Cardiac fibroblast (primary cell): ENCODE measurements around the gene CTSC.
"Not testable (repeated sequence)": the region's sequence is repeated elsewhere in the genome, so short reads cannot be mapped to it uniquely, and the experiment has no call there.

Experiments
- DNase-seq, 2 donors: peaks; one replicate each; pipeline versions ENCODE4 v3.0.0 to v3.0.0-alpha.2; 2010; ENCODE audit warnings: low read depth in 2 of 2
- H3K4me3 ChIP-seq, 2 donors: replicated peaks in 1 of 2; 1 replicate in 1 of 2; 2 replicates in 1 of 2; pipeline ENCODE4 v1.5.1; 2011; ENCODE audit warnings: low read depth in 2 of 2, low read length in 2 of 2, mild to moderate bottlenecking in 2 of 2, moderate library complexity in 1 of 2
- TF ChIP-seq, protein P1 (sequence below): IDR thresholded peaks from one replicate; pipeline ENCODE4 v1.5.1; 2011; ENCODE audit warnings: low read depth, mild to moderate bottlenecking, low read length, inconsistent platforms

CTSC gene

DNA sequence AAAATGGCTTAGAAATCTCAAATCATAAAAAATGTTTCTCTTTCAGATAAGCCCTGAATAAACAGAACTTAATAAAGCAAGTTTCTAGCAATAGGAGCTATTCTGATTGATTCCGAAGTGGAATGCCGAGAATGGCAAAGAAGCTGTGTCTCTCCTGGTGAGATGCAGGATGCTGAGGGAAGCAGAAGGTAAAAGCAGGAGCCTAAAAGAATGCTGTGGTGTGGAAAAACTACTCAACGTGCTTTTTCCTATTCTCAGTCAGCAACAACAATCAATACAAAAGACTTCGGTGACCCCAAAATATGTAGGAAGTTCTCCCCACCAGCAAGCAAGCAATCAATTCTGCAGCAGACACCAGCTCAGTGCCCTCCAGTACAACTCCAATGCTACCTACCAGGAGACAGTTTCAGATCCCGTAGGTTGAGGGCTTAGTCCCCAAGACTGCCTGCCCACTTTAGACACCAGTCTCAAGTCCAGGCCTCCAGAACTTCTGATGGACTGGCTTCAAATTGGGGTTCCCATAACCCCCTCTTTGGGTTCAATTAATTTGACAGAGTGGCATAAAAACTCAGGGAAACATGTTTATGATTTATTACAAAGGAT lies 6.6 kb downstream of the CTSC start:
- TF ChIP-seq, protein P1, sequence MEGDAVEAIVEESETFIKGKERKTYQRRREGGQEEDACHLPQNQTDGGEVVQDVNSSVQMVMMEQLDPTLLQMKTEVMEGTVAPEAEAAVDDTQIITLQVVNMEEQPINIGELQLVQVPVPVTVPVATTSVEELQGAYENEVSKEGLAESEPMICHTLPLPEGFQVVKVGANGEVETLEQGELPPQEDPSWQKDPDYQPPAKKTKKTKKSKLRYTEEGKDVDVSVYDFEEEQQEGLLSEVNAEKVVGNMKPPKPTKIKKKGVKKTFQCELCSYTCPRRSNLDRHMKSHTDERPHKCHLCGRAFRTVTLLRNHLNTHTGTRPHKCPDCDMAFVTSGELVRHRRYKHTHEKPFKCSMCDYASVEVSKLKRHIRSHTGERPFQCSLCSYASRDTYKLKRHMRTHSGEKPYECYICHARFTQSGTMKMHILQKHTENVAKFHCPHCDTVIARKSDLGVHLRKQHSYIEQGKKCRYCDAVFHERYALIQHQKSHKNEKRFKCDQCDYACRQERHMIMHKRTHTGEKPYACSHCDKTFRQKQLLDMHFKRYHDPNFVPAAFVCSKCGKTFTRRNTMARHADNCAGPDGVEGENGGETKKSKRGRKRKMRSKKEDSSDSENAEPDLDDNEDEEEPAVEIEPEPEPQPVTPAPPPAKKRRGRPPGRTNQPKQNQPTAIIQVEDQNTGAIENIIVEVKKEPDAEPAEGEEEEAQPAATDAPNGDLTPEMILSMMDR = no peak
- DNase-seq = no peak
- H3K4me3 ChIP-seq = no peak overlapping the region

DNA sequence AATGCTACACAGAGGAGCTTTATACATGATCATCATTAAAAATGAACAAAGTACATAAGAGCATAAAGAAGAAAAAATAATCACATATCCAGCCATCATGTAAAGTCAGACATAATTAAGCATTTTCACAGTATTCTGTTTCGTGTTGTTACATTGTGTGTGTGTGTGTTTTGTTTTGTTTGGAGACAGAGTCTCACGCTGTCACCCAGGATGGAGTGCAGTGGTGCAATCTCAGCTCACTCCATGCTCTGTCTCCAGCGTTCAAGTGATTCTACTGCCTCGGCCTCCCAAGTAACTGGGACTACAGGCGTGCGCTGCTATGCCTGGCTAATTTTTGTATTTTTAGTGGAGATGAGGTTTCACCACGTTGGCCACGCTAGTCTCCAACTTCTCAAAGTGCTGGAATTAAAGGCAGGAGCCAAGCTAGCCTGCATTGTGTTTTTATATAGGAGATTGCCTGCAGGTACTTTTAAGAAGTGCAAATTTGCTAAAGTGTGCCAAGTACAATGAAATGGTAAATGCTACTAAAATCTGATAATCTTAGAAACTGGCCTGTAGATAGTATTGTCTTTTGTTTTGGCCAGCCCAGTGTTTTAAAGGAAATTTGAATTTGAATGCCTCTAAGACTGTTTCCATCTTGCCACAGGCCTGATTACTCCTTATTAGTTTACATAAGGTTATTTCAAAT lies 7.8 kb downstream of the CTSC start:
- H3K4me3 ChIP-seq = no peak overlapping the region
- DNase-seq = no peak
- TF ChIP-seq, protein P1 = no peak

DNA sequence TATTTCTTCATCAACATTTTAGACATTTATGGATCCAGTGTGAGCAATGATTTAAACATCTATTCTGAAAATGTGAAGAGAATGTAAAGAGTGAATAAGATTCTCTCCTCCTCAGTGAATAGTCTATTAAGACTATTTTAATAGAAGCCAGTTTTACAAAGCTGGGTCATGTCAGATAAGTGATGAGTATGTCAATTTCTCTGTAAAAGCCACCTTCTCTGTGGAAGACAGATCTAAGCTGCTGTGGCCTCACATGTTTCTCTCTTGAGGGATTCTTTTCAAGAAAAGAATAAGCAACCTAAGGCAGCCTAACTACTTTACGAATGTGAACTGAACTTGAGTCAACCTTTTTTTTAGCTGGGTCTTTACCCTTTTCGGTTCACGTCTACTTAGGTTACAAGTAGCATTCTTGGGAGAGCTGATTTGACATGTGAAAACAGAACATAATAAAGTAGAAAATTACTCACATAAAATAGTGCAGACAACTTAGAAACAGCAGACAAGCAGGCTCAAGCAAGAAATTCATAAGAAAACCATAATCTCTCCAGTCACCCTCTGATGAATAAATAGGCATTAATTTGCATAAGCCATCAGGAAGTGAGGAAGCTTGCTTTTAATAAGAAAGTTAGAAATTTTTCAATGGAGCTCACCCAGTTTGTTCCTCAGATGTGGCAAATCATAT lies 9.9 kb downstream of the CTSC start:
- TF ChIP-seq, protein P1 = no peak
- H3K4me3 ChIP-seq = no peak overlapping the region
- DNase-seq = no peak

DNA sequence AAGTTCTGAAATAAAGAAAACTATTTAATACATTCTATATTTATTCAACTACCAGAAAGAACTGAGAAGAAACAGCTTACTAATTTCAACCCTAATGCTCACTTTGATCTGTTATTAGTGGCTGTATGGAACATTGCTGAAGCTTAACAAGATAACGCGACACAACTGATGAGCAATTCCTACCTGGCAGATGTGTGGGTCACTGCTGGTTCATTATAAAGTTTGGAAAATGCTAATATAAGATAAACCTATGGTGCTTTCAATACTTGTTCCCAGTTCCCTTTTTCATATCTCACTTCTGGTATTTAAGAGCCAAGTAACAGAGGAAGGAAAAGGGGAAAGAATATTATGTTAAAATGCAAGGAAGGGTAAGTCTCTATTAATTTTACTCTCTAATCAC lies 10.5 kb downstream of the CTSC start:
- DNase-seq = no peak
- H3K4me3 ChIP-seq = no peak overlapping the region
- TF ChIP-seq, protein P1 = no peak

DNA sequence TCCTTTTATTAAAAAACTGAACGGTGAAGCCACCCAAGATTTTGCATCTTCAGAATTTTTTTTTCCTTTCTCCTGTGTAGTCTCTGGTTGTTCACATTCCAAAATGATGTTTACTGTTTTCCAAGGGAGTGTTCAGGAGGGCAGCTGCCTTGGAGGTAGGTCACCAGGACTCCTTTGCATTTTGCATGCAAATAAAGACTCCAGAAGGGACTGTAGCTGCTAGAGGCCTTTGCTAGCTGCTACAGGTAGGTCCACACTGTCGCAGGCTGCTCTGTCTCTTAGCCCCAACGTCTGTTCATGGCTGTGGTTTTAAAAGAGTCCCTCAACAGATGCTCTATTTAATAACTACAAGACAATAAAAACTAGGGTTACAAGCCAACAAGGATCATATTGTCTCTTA lies 11.4 kb downstream of the CTSC start:
- TF ChIP-seq, protein P1 = no peak
- H3K4me3 ChIP-seq = no peak overlapping the region
- no peak for DNase-seq

DNA sequence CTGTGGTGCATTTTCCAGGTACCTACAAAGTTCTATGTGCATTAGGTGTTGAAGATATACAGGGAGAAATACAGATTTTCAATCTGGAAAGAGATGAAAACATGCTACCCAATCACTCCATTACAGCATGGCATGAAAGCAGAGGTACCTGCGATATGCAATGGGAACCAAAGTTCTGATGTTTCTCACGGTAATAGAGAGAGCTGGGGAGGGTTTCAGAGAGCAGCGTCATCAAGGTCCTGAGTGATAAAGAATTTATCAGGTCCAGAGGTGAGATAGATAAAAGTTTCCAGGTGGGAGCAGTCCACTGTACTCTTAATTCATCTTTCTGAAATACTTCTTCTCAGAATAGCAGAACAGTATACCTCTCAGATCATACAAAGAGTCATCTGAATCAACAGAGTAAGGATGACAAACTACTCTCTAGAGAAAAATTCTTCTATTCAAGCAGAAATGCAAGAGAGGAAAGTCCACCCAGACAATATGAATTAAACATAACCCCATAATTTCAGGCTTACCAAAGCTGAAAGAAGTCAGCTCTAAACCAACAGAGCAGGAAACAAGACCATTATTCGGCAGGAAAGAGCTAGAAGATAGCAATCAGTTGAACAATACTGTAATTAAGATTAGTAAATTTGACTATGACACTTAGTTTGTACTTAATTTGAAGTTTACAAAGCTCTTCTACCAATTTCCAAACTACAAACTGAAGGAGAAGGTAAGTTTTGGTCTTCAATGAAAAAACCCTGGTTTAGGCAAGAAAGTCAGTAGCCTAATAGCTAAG lies 12.8 kb downstream of the CTSC start:
- DNase-seq = no peak
- no peak overlapping the region for H3K4me3 ChIP-seq
- TF ChIP-seq, protein P1 = no peak

DNA sequence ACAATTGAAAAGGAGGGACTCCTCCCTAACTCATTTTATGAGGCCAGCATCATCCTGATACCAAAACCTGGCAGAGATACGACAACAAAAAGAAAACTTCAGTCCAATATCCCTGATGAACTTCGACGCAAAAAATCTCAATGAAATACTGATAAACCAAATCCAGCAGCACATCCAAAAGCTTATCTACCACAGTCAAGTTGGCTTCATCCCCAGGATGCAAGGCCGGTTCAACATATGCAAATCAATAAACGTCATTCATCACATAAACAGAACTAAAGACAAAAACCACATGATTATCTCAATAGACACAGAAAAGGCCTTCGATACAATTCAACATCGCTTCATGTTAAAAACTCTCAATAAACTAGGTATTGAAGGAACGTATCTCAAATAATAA lies 14.7 kb downstream of the CTSC start:
- H3K4me3 ChIP-seq, DNase-seq: not testable (repeated sequence)

DNA sequence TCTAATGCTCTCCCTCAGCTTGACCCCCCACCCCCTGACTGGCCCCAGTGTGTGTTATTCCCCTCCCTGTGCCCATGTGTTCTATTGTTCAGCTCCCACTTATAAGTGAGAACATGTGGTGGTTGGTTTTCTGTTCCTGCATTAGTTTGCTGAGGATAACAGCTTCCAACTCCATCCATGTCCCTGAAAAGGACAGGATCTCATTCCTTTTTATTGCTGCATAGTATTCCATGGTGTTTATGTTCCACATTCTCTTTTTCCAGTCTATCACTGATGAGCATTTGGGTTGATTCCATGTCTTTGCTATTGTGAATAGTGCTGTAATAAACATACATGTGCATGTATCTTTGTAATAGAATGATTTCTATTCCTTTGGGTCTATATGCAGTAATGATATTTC lies 16.1 kb downstream of the CTSC start:
- DNase-seq, H3K4me3 ChIP-seq: not testable (repeated sequence)
